HG03432 (cell line): ENCODE data around the gene CFAP206.

Source experiments
- ATAC-seq: cut with Tn5 transposase; IDR thresholded peaks from one replicate; pipeline ENCODE4 v1.9.1; 2021; ENCODE audit warnings: mild to moderate bottlenecking, moderate library complexity; ENCODE audit not compliant: unreplicated experiment

CFAP206 gene

DNA sequence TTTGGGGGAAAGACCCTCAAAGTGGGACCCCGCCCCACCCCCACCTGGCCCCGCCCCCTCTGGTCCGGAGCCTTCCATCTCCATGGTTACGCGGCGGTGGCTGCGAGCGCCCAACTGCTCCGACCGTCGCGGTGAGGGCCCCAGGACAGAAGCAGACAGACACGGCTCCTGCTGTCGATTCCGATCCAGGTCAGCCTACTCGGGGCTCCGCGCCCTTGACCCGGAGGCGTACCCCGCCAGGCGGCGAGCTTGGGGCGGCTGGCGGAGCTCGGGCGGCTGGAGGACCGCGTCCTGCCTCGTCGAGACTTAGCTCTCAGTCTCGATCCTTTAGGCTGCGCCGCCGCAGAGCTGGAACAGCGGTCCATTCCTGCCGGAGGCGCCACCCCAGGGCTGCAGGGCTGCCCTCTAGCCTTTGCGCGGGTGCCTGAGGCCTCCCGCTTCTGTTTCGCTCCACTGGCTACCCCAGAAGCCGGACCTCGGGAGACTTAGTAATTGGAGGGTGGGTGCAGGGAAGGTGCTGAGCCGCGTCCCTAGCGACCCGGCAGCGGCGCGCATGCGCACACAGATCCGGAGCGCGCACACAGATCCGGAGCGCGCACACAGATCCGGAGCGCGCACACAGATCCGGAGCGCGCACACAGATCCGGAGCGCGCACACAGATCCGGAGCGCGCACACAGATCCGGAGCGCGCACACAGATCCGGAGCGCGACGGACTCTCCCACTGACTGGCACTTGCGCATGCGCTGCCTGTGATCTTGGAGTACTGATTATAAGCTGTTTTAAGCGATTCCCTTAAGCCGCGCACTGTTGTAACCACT lies at the start of gene CFAP206:
Gene CFAP206 (plus strand): TSS at position 72 of the 820 bp plus-strand sequence. CDS start 1,868 bp downstream, outside the sequence.
- peak; percentile 89 for ATAC-seq

DNA sequence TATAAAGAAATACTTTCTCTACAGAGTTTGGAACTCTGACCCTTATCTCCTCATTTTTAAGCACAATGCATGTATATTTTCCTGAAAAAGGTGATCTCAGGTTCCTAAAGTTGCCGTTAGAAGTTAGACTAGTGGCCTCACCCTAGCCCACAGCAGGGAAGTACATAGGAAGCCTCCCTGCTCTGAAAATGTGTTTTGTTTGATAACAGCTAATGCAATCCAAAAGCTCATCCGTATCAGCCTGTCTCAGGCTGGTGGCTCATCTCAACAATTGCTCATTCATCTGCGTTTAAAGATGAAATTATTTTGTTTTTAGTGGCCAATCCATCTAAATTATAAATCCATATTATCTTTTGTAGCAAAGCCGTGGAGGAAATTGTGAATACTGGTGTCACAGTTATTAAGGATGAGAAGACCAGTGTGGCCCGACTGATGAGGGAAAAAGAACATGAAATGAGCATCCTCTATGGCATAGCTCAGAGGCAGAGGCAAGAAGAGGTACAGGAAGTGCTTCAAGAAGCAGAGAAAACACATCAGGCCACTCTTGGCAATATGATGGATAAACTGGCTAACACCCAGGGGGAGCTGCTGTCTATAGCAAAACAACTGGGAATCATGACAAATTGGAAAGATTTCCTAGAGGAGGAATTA lies 43.0 kb upstream of the CFAP206 start:
- no peak for ATAC-seq

DNA sequence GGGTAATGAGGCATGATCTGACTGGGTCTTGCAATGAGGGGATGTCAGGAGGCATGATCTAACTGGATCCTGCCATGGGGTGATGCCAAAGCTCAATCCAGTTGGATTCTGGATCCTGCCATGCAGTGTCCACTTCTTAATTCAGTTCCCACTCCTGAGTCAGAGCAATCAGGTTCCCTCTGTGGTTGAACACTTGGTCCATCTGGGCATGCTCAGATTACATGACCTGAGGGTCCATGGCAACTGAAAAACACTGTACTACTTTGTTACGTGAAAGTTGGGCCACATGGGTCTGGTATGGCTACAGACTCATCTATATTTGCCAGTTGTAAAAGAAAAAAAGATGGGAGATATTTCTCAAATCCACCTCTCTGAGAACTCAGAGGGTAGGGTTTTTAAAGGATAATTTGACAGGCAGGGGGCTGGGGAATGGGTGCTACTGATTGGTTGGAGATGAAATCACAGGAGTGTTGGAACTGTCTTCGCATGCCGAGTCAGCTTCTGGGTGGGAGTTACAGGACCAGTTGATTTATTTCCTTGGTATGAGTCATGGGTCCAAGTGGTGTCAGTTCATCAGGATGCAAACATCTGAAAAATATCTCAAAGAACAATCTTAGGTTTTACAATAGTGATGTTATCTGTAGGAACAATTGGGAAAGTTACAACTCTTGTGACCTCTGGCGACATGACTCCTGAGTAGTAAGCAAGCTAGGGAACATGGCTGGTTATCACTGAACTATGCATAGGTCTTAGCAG lies 41.5 kb upstream of the CFAP206 start:
- ATAC-seq: no peak

GRCh38 chr6:87366899-87367298 lies 40.9 kb upstream of the CFAP206 start:
- no peak for ATAC-seq

DNA sequence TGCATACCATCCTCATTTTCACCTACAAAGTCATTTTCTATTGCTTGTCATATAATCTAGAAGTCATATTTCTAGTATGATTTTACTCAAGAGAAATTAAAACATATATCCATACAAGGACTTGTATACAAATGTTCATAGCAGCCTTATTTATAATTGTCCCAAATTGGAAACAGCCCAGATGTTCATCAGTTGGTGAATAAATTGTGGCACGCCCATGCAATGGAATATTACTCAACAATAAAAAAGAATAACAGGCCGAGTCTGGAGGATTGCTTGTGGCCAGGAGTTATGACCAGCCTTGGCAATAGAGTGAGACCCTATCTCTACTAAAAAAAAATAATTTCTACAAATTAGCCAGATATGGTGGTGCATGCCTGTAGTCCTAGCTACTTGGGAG lies 34.4 kb upstream of the CFAP206 start:
- ATAC-seq: no peak

DNA sequence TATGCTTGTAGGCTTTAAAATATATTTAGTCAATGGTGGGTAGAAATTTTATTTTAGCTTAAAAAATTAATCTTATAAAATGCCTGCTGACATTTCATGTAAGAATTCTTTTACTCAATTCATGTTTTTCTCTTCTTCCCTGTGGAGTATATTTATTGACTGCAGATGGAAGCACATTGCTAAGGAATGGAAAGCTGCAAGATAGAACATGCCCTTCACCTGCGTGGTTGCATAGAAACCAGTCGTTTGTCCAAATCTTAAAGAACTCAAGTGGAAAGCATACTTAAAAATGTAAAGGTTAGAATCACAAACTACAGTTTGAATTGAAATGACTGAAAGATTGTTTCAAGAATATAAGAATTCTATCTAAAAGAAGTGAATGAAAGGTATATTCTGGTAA lies 32.5 kb upstream of the CFAP206 start:
- no peak for ATAC-seq

- no peak for ATAC-seq
Measured at GRCh38 chr6:87376643-87377042, 31.1 kb upstream of the CFAP206 start.

DNA sequence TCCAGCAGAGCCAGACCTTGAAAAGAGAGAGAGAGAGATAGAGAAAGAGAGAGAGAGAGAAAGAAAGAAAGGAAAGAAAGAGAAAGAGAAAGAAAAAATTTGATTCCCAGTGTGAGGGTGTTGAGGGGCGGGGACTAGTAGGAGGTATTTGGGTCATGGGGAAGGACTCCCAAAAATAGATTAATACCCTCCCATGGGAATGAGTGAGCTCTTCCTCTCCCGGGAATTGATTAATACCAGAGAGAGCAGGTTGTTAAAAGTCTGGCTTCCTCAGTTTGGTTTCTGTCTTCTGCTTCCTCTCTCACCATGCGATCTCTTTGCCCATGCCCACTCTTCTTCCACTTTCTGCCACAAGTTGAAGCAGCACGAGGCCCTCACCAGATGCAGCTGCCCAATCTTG lies 28.8 kb upstream of the CFAP206 start:
- peak; percentile 78 for ATAC-seq

DNA sequence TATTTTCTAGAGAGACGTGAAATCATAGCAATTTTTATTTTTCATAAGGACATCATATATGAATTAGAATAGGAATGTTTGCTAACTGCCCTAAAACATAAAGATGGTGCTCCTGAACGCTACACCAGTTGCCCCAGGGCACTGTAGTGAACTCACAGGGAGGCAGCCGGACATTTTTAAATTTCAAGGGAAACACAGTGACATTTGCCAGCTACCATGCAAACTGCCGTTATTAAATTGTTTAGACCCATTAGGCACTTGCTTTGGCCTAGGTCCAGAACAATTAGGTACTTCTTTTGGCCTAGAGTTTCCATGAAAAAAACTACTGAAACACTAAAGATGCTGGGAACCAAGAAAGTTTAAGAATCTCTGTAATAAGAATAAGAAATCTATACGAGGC lies 24.9 kb upstream of the CFAP206 start:
- ATAC-seq: no peak

- no peak for ATAC-seq
Measured at GRCh38 chr6:87384038-87384437, 23.7 kb upstream of the CFAP206 start.

DNA sequence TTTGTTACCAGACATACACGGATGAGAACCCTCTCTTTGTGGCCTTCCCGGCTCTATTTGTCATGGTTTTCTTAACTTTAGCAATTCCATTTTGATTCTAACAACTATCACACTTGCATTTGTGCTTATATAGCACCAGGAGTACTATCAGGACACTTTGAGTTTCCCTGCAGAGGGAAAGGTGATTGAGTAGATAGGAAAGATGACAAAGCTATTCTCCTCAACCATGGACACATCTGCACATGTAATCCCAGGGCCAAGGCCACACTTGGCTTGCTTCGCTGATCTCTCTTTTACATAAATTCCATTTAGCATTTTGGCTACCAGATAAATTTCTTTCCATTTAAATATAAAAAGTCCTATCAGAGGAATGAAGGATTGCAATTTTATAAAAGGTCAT lies 23.3 kb upstream of the CFAP206 start:
- no peak for ATAC-seq

- ATAC-seq: peak; percentile 67
Measured at GRCh38 chr6:87391334-87391733, 16.4 kb upstream of the CFAP206 start.

GRCh38 chr6:87393026-87393622 lies 14.6 kb upstream of the CFAP206 start:
- peak; percentile 86 for ATAC-seq

- no peak for ATAC-seq
Measured at GRCh38 chr6:87395431-87395830, 12.3 kb upstream of the CFAP206 start.

DNA sequence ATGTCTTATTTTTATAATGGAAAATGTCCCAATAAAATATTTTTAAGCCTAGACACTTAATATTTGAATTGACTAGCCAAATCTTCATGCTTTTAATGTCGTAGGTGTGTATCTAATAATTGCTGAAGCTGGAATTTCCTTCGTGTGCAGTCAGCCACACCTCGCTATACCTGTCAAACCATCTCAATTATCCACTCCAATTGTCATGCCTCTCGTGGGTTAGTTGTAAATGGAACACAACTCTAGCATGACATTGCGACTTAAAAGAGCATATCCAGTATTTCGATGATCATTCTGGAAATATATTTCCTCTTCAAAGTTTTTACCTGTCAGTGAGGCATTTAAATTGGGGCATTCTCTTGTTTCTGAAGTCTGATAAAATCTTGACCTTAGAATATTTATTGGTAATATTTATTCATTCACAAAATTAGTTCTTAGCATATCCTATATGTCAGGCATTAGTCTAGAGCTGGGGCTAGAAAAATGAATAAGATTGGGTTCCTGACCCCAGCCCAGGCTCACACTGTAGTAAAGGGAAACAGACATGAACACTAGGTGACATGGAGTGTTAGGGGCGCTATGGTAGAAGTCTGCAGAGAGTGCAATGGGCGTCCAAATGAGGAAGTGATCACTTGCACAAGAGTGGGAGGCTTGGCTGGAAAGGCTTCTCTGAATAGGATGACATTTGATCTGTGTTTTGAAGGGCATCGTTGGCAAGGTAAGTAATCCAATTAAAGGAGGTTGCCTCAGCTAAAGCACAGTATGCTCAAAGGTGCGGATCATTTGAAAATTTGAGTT lies 11.0 kb upstream of the CFAP206 start:
- ATAC-seq: peak; percentile 59

DNA sequence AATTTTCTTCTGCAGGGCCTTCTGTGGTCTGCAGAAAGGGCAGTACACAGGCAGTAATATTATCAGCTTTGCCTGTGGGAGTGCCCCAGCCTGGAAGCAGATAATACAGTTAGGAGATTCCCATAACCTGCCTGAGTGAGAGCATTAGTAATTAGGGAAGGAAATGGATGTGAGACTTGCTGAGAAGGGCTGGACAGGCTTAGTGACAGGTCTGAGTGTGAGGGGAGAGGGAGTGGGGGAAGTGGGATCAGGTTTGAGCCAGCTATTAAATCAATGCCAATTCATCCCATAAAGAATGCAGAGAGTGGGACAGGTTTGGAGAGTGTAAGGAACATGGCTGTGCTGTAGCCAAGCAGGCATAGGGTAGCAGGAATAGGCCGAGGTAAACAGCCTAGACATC lies 10.1 kb upstream of the CFAP206 start:
- ATAC-seq: no peak

DNA sequence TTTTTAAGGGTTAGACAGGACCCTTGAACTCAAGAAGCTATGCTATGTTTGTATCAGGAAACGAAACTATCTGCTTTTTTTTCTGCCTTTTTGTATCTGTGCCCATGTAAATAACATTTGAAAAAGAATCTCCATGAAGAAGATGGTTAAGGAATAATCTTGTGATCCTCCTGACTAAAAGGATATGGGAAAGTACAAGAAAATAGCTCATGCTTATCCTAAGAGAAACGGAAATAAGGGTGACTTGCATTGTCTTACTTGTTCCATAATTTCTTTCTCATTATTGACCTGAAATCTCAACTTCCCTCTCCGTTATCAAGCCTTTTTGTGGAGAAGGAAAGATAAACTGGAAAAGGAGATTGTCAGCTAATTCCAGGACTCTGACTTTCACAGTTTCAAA lies 5.9 kb upstream of the CFAP206 start:
- no peak for ATAC-seq

DNA sequence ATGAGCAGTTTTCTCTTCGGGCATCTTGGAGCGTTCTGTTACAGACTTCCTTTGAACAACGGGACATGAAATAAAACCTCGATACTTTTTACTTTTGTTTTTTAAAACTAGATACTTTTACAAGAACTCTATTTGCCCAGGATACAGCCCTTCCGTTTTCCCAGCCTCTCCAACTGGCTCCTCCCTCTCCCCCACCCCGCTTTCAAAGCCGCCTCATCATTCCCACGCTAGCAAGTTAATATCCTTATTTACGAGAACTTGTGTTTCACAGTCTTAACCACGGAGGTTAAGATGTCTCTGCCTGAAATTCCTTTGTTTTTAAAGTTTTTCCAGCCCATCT lies 241 bp upstream of the CFAP206 start:
- peak; percentile 23 for ATAC-seq

DNA sequence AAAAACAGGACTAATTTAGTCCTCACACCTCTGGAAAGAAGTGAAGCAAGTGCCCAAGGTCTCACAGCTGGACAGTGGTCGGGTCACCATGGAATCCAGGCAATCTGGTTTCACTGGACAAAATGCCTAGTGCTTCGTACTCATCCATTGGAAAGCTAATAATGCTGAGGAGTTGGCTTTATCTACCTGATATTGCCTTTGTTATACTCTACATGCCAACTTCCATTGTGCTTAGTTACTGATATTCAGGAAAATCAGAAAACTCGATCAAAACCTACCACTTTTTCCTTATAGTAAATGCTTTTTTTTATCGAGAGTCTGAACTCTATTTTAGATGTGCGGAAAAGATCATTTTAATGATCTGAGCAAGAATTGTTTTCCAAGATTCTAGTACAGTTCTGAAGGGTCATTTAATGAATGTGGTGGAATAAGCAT lies 966 bp downstream of the CFAP206 start:
- no peak for ATAC-seq

DNA sequence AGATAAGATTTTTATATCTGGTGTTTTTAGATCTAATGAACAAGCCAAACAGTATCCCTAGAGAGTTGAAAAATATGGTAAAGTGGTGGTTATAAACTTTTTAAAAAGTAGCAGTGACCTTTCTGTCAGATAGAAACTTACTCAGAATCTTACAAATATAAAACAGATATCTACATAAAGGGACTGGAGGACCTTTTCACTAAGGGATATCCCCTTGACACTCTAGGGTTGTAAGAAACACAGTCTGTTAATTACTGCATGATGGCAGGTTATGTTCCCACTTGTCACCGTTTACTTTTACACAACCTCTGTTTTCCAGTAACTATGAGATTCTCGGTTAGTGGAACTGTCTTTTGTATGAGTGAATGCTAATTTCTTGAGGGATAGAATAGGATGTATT lies 11.5 kb downstream of the CFAP206 start:
- ATAC-seq: no peak

DNA sequence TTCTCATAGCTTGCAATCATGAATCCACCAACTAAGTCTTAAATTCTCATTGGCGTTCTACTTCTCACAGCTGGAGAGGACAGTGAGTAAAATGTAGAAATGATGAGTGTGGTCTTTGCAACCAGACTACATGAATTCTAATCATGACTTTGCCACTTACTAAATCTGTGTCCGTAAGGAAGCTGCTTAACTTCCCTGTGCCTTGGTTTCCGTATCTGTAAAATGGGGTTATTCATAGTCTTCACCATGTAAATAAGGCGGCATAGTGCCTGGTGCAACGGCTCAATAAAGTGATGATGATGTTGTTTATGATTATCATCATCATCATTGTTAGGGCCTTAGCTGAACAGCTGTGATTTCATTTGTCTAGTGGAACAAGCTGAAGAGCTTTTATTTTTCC lies 12.6 kb downstream of the CFAP206 start:
- ATAC-seq: no peak
